ENCODE results near the gene TRIM24. TPM values are rescaled to one million over a fixed set of nuclear protein-coding genes. Genes with fewer than 3 reads are reported as not detected.
A peak's percentile ranks its signal among the peaks of the same experiment; 100 is the strongest.

TRIM24 gene
- total and polyA plus RNA-seq, 2 of the 13 experiments (the other 11 are each of a cell fraction or from before 2014, with no cell fraction given) = 100 to 106 TPM

DNA sequence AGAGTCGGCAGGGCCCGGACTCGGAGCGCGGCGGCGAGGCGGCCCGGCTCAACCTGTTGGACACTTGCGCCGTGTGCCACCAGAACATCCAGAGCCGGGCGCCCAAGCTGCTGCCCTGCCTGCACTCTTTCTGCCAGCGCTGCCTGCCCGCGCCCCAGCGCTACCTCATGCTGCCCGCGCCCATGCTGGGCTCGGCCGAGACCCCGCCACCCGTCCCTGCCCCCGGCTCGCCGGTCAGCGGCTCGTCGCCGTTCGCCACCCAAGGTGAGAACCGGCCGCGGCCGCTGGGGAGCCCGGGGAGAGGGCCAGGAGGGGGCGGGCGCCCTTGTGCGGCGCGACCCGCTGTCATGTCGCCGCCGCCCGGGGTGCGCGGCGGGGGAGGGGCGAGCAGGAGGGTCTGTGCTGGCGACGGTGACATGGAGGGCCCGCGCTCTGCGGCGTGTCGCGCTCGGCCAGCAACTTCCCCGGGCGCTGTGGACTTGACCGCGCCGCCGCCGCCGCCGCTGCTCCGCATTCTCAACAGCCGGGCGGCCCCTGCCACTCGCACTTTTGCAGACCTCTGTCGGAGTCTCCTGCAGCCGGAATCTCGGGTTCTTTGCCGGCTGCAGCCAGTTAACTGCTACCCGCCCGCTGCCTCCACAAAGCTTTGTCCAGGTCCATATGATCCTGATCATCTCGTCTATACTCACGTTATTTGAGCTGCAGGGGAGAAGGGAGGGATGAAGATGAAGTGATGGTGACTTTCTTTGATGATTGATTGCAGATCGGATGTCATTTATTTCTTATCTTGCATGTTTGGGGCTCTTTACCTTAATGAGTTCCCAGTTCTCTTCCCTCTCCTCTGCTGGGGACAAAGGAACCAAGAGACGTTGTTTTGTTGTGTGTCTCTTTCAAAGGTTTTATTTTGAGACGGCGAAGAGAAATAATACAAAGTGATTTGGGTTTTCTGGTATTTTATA lies 869 bp downstream of the TRIM24 start (continued):
- TF ChIP-seq, protein P1, sequence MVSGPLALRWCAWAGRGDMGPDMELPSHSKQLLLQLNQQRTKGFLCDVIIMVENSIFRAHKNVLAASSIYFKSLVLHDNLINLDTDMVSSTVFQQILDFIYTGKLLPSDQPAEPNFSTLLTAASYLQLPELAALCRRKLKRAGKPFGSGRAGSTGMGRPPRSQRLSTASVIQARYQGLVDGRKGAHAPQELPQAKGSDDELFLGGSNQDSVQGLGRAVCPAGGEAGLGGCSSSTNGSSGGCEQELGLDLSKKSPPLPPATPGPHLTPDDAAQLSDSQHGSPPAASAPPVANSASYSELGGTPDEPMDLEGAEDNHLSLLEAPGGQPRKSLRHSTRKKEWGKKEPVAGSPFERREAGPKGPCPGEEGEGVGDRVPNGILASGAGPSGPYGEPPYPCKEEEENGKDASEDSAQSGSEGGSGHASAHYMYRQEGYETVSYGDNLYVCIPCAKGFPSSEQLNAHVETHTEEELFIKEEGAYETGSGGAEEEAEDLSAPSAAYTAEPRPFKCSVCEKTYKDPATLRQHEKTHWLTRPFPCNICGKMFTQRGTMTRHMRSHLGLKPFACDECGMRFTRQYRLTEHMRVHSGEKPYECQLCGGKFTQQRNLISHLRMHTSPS (CRISPR knock-in tag; IDR thresholded peaks at IDR 0.05; ENCODE audit: low read depth) = no peak
- TF ChIP-seq HNRNPK (IDR thresholded peaks at IDR 0.05; ENCODE audit: low read depth, low read length, poor library complexity, severe bottlenecking) = peak; percentile 58
- TF ChIP-seq ASH2L (IDR thresholded peaks at IDR 0.05; ENCODE audit: insufficient read length, low read depth, low read length) = peak; percentile 62
- TF ChIP-seq ZNF329 (CRISPR knock-in tag; IDR thresholded peaks at IDR 0.05; ENCODE audit: low read depth) = no peak
- TF ChIP-seq ZNF782 (CRISPR knock-in tag; IDR thresholded peaks at IDR 0.05; ENCODE audit: borderline replicate concordance) = no peak
- no peak for TF ChIP-seq ZNF724P (CRISPR knock-in tag; IDR thresholded peaks at IDR 0.05; ENCODE audit: borderline replicate concordance)
- TF ChIP-seq GFI1 (CRISPR knock-in tag; IDR thresholded peaks at IDR 0.05; ENCODE audit: borderline replicate concordance) = no peak
- 0 out of 2 replicates have a peak, but pooled peaks have one; percentile 32 for TF ChIP-seq POLR2G (IDR thresholded peaks at IDR 0.05; ENCODE audit: low read depth, low read length)
- 0 out of 2 replicates have a peak, but pooled peaks have one; percentile 16 for TF ChIP-seq ZNF343 (CRISPR knock-in tag; IDR thresholded peaks at IDR 0.05)
- TF ChIP-seq ZFY (CRISPR knock-in tag; IDR thresholded peaks at IDR 0.05) = peak; percentile 36; the same call in 1 of the 2 replicates
- 0 out of 2 replicates have a peak, but pooled peaks have one; percentile 25 for TF ChIP-seq ZNF354B (CRISPR knock-in tag; IDR thresholded peaks at IDR 0.05)
- TF ChIP-seq, protein P2, sequence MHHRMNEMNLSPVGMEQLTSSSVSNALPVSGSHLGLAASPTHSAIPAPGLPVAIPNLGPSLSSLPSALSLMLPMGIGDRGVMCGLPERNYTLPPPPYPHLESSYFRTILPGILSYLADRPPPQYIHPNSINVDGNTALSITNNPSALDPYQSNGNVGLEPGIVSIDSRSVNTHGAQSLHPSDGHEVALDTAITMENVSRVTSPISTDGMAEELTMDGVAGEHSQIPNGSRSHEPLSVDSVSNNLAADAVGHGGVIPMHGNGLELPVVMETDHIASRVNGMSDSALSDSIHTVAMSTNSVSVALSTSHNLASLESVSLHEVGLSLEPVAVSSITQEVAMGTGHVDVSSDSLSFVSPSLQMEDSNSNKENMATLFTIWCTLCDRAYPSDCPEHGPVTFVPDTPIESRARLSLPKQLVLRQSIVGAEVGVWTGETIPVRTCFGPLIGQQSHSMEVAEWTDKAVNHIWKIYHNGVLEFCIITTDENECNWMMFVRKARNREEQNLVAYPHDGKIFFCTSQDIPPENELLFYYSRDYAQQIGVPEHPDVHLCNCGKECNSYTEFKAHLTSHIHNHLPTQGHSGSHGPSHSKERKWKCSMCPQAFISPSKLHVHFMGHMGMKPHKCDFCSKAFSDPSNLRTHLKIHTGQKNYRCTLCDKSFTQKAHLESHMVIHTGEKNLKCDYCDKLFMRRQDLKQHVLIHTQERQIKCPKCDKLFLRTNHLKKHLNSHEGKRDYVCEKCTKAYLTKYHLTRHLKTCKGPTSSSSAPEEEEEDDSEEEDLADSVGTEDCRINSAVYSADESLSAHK (CRISPR knock-in tag; IDR thresholded peaks at IDR 0.05; ENCODE audit: borderline replicate concordance) = no peak
- TF ChIP-seq RAD21 (CRISPR knock-in tag; IDR thresholded peaks at IDR 0.05) = peak; percentile 14; the same call in 1 of the 2 replicates
- TF ChIP-seq ZFP90 (CRISPR knock-in tag; IDR thresholded peaks at IDR 0.05; ENCODE audit: borderline replicate concordance) = peak; percentile 16; the same call in 1 of the 2 replicates
- TF ChIP-seq ZNF614 (CRISPR knock-in tag; IDR thresholded peaks at IDR 0.05; ENCODE audit: borderline replicate concordance) = no peak
- TF ChIP-seq SP4 (CRISPR knock-in tag; IDR thresholded peaks at IDR 0.05) = 0 out of 2 replicates have a peak, but pooled peaks have one; percentile 8
- no peak for TF ChIP-seq MTF1 (CRISPR knock-in tag; IDR thresholded peaks at IDR 0.05)
- no peak for TF ChIP-seq JUND (CRISPR knock-in tag; IDR thresholded peaks at IDR 0.05)
- TF ChIP-seq ZNF34 (CRISPR knock-in tag; IDR thresholded peaks at IDR 0.05; ENCODE audit: borderline replicate concordance) = 0 out of 2 replicates have a peak, but pooled peaks have one; percentile 12
- TF ChIP-seq, protein P3, sequence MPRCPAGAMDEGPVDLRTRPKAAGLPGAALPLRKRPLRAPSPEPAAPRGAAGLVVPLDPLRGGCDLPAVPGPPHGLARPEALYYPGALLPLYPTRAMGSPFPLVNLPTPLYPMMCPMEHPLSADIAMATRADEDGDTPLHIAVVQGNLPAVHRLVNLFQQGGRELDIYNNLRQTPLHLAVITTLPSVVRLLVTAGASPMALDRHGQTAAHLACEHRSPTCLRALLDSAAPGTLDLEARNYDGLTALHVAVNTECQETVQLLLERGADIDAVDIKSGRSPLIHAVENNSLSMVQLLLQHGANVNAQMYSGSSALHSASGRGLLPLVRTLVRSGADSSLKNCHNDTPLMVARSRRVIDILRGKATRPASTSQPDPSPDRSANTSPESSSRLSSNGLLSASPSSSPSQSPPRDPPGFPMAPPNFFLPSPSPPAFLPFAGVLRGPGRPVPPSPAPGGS (CRISPR knock-in tag; IDR thresholded peaks at IDR 0.05) = peak; percentile 84; the same call in 1 of the 2 replicates
- TF ChIP-seq NPAS2 (CRISPR knock-in tag; IDR thresholded peaks at IDR 0.05; ENCODE audit: borderline replicate concordance) = no peak
- peak; percentile 76 for TF ChIP-seq ZNF446 (CRISPR knock-in tag; IDR thresholded peaks at IDR 0.05)
- TF ChIP-seq JDP2 (CRISPR knock-in tag; IDR thresholded peaks at IDR 0.05; ENCODE audit: borderline replicate concordance) = no peak
